ENCODE data around the gene SYT2.

Gene SYT2

GRCh38 chr1:202575918-202576653 is 134.2 kb downstream of the SYT2 start:
- no peak overlapping the region for H3K4me3 Mint-ChIP-seq
- no peaks in the 10 kb centered on the region for H3K36me3 Mint-ChIP-seq
- CTCF ChIA-PET = interaction anchor here (0.8 to 2.0 kb wide), 3 partner anchors 50 to 144 kb away, joined by 4 to 5 read pairs (median 5); no protein-coding TSS in a partner anchor
- H3K27ac Mint-ChIP-seq = no peak overlapping the region
- DNase-seq = no peak
- H3K4me1 Mint-ChIP-seq = no peaks in the 10 kb centered on the region
- H3K9me3 Mint-ChIP-seq = no peaks in the 10 kb centered on the region
- H3K27me3 Mint-ChIP-seq = no peaks in the 10 kb centered on the region

GRCh38 chr1:202572867-202573266 is 137.4 kb downstream of the SYT2 start:
- CTCF ChIA-PET = interaction anchor here (1.2 to 4.0 kb wide), 2 partner anchors 14 to 71 kb away, joined by 4 to 18 read pairs; no protein-coding TSS in a partner anchor
- Mint-ChIP-seq H3K27ac (no peak overlapping the region), H3K36me3 (peaks cover 4% of the 10 kb centered on the region), H3K4me3 (no peak overlapping the region), H3K9me3 (no peaks in the 10 kb centered on the region), H3K4me1 (no peaks in the 10 kb centered on the region), H3K27me3 (no peaks in the 10 kb centered on the region)
- DNase-seq = no peak

GRCh38 chr1:202571719-202572339 is 138.4 kb downstream of the SYT2 start:
- no peaks in the 10 kb centered on the region for H3K27me3 Mint-ChIP-seq
- H3K36me3 Mint-ChIP-seq = peaks cover 4% of the 10 kb centered on the region
- no peak overlapping the region for H3K27ac Mint-ChIP-seq
- H3K4me1 Mint-ChIP-seq = no peaks in the 10 kb centered on the region
- CTCF ChIA-PET = interaction anchor here (0.7 to 4.2 kb wide), 11 partner anchors 10 to 227 kb away, joined by 3 to 18 read pairs (median 5); no protein-coding TSS in a partner anchor
- H3K9me3 Mint-ChIP-seq = no peaks in the 10 kb centered on the region
- DNase-seq = peak; percentile 46
- H3K4me3 Mint-ChIP-seq = no peak overlapping the region

GRCh38 chr1:202569393-202570322 is 140.6 kb downstream of the SYT2 start:
- peaks cover 11% of the 10 kb centered on the region for H3K4me1 Mint-ChIP-seq

GRCh38 chr1:202568826-202569225 is 141.4 kb downstream of the SYT2 start:
- DNase-seq = no peak
- CTCF ChIA-PET = interaction anchor here (4.2 kb wide), 1 partner anchor 224 kb away, joined by 12 read pairs; no protein-coding TSS in a partner anchor
- Mint-ChIP-seq H3K4me1 (peaks cover 11% of the 10 kb centered on the region), H3K27ac (no peak overlapping the region), H3K27me3 (no peaks in the 10 kb centered on the region), H3K36me3 (peaks cover 9% of the 10 kb centered on the region), H3K4me3 (no peak overlapping the region), H3K9me3 (no peaks in the 10 kb centered on the region)

More at GRCh38 chr1:202569393-202570322, 140.6 kb downstream of the SYT2 start:
- CTCF ChIA-PET = interaction anchor here (0.6 to 4.2 kb wide), 3 partner anchors 105 to 362 kb away, joined by 3 to 12 read pairs (median 3); no protein-coding TSS in a partner anchor
- Mint-ChIP-seq H3K36me3 (peaks cover 4% of the 10 kb centered on the region), H3K27me3 (no peaks in the 10 kb centered on the region), H3K27ac (no peak overlapping the region), H3K9me3 (no peaks in the 10 kb centered on the region), H3K4me3 (no peak overlapping the region)
- DNase-seq = no peak

GRCh38 chr1:202568410-202568809 is 141.8 kb downstream of the SYT2 start:
- Mint-ChIP-seq H3K36me3 (peaks cover 9% of the 10 kb centered on the region), H3K4me3 (no peak overlapping the region), H3K4me1 (peaks cover 11% of the 10 kb centered on the region), H3K27ac (no peak overlapping the region), H3K27me3 (no peaks in the 10 kb centered on the region), H3K9me3 (no peaks in the 10 kb centered on the region)
- no peak for DNase-seq
- CTCF ChIA-PET = interaction anchor here (4.2 kb wide), 1 partner anchor 224 kb away, joined by 12 read pairs; no protein-coding TSS in a partner anchor

- H3K27ac Mint-ChIP-seq = no peak overlapping the region
- peaks cover 9% of the 10 kb centered on the region for H3K36me3 Mint-ChIP-seq
Observed at GRCh38 chr1:202567738-202568137, 142.5 kb downstream of the SYT2 start.

GRCh38 chr1:202565890-202566602 is 144.2 kb downstream of the SYT2 start:
- H3K27me3 Mint-ChIP-seq = no peaks in the 10 kb centered on the region
- no peak overlapping the region for H3K4me3 Mint-ChIP-seq
- peaks cover 9% of the 10 kb centered on the region for H3K36me3 Mint-ChIP-seq
- no peak for DNase-seq
- CTCF ChIA-PET = no interaction called here
- no peak overlapping the region for H3K27ac Mint-ChIP-seq
- peaks cover 16% of the 10 kb centered on the region for H3K4me1 Mint-ChIP-seq
- H3K9me3 Mint-ChIP-seq = no peaks in the 10 kb centered on the region

More at GRCh38 chr1:202567738-202568137, 142.5 kb downstream of the SYT2 start:
- CTCF ChIA-PET = no interaction called here
- H3K27me3 Mint-ChIP-seq = no peaks in the 10 kb centered on the region
- peaks cover 11% of the 10 kb centered on the region for H3K4me1 Mint-ChIP-seq
- H3K9me3 Mint-ChIP-seq = no peaks in the 10 kb centered on the region
- no peak for DNase-seq
- H3K4me3 Mint-ChIP-seq = no peak overlapping the region

- no peak overlapping the region for H3K27ac Mint-ChIP-seq
- DNase-seq = no peak
- no peaks in the 10 kb centered on the region for H3K9me3 Mint-ChIP-seq
- CTCF ChIA-PET = no interaction called here
- H3K27me3 Mint-ChIP-seq = no peaks in the 10 kb centered on the region
- H3K4me3 Mint-ChIP-seq = no peak overlapping the region
- peaks cover 9% of the 10 kb centered on the region for H3K36me3 Mint-ChIP-seq
- peaks cover 16% of the 10 kb centered on the region for H3K4me1 Mint-ChIP-seq
Observed at GRCh38 chr1:202564958-202565495, 145.2 kb downstream of the SYT2 start.

- Mint-ChIP-seq H3K27ac (no peak overlapping the region), H3K4me3 (no peak overlapping the region), H3K27me3 (no peaks in the 10 kb centered on the region), H3K9me3 (no peaks in the 10 kb centered on the region), H3K36me3 (peaks cover 9% of the 10 kb centered on the region), H3K4me1 (peaks cover 16% of the 10 kb centered on the region)
- CTCF ChIA-PET = interaction anchor here (0.8 kb wide), 1 partner anchor 11 kb away, joined by 3 read pairs; no protein-coding TSS in a partner anchor
- no peak for DNase-seq
Observed at GRCh38 chr1:202563818-202564217, 146.4 kb downstream of the SYT2 start.

GRCh38 chr1:202562444-202563060 is 147.7 kb downstream of the SYT2 start:
- DNase-seq = no peak
- no peak overlapping the region for H3K4me3 Mint-ChIP-seq
- CTCF ChIA-PET = interaction anchor here (0.7 to 1.5 kb wide), 4 partner anchors 9 to 98 kb away, joined by 3 to 7 read pairs (median 4); no protein-coding TSS in a partner anchor
- peaks cover 16% of the 10 kb centered on the region for H3K4me1 Mint-ChIP-seq
- no peak overlapping the region for H3K27ac Mint-ChIP-seq
- no peaks in the 10 kb centered on the region for H3K27me3 Mint-ChIP-seq
- H3K9me3 Mint-ChIP-seq = no peaks in the 10 kb centered on the region
- peaks cover 5% of the 10 kb centered on the region for H3K36me3 Mint-ChIP-seq

- Mint-ChIP-seq H3K36me3 (peaks cover 5% of the 10 kb centered on the region), H3K9me3 (no peaks in the 10 kb centered on the region), H3K27ac (no peak overlapping the region), H3K4me3 (no peak overlapping the region), H3K4me1 (peaks cover 16% of the 10 kb centered on the region), H3K27me3 (no peaks in the 10 kb centered on the region)
- CTCF ChIA-PET = interaction anchor here (0.6 to 1.5 kb wide), 5 partner anchors 10 to 97 kb away, joined by 3 to 7 read pairs (median 3); no protein-coding TSS in a partner anchor
- no peak for DNase-seq
Observed at GRCh38 chr1:202561726-202562443, 148.4 kb downstream of the SYT2 start.

Data from activated naive CD4-positive, alpha-beta T cell treated with anti-CD3 and anti-CD28 coated beads, Interleukin-2, amount 10 ng/mL, durations not matched to agents 7 days and 5 days (primary cell).